K562 (cell line): ENCODE data around the gene TTC23L. TPM values are rescaled to one million over a fixed set of nuclear protein-coding genes. Genes with fewer than 3 reads are reported as not detected.
A peak's percentile ranks its signal among the peaks of the same experiment; 100 is the strongest.

ENCODE experiments used
- ARID2 ChIP-seq: fragments of 450-650 bp; IDR thresholded peaks from 2 replicates; pipeline ENCODE4 v1.6.1; 2017; ENCODE audit warnings: antibody characterized with exemption, mild to moderate bottlenecking
- ASH1L ChIP-seq: fragments of 450-650 bp; IDR thresholded peaks from 2 replicates; pipeline ENCODE4 v1.6.1; 2018; ENCODE audit warnings: borderline replicate concordance, mild to moderate bottlenecking, low read depth; ENCODE audit not compliant: partially characterized antibody
- EHMT2 ChIP-seq: fragments of 450-650 bp; IDR thresholded peaks from 2 replicates; pipeline ENCODE4 v1.6.1; 2018; ENCODE audit warnings: antibody characterized with exemption
- FOSL1 ChIP-seq: fragments of 200-800 bp; sonication (Bioruptor generic); conservative IDR thresholded peaks from 2 replicates; pipeline ENCODE4 v1.6.1; 2016; ENCODE audit warnings: missing genetic modification characterization, missing compliant biosample characterization
- FOXA3 ChIP-seq, 2 experiments: fragments of 450-650 bp in 1 of 2; sonication (generic) in 1 of 2; formaldehyde crosslinking; IDR thresholded peaks in 1 of 2; conservative IDR thresholded peaks in 1 of 2; 2 replicates each; pipeline versions ENCODE4 v1.4.0 to v1.8.0; 2020 to 2022; ENCODE audit warnings: mild to moderate bottlenecking in 2 of 2, missing genetic modification reagents in 1 of 2
- HLTF ChIP-seq: fragments of 450-650 bp; IDR thresholded peaks from 2 replicates; pipeline ENCODE4 v1.6.1; 2016
- RAD21 ChIP-seq, 2 experiments: fragments of 250-450 bp in 1 of 2; fragments of 450-650 bp in 1 of 2; sonication (Bioruptor Pico) in 1 of 2; formaldehyde crosslinking in 1 of 2; IDR thresholded peaks in 1 of 2; conservative IDR thresholded peaks in 1 of 2; 2 replicates each; pipeline versions ENCODE4 v1.4.0 to v1.8.0; 2020 to 2022; ENCODE audit warnings: mild to moderate bottlenecking in 2 of 2, moderate library complexity in 1 of 2
- RBM39 ChIP-seq: fragments of 200-400 bp; formaldehyde crosslinking; optimal IDR thresholded peaks from 2 replicates; pipeline ENCODE3; 2018; ENCODE audit warnings: low read depth, low read length
- SMARCA4 ChIP-seq: fragments of 450-650 bp; IDR thresholded peaks from 2 replicates; pipeline ENCODE4 v1.6.1; 2016
- TAF7 ChIP-seq: fragments of 450-650 bp; IDR thresholded peaks from 2 replicates; pipeline ENCODE4 v1.6.1; 2016; ENCODE audit warnings: missing genetic modification characterization, missing compliant biosample characterization
- polyA plus RNA-seq, 8 experiments: library from polyadenylated mRNA; depleted of rRNA in 4 of 8; stranded (reverse) in 5 of 8; unstranded in 3 of 8; fragments of >200 nt; fragmentation: Nextera tagmentation in 2 of 8; fragmentation: Illumina TruSeq in 1 of 8; extraction: Ambion mirVana in 2 of 8; extraction: Trizol in 1 of 8; gene quantifications; 2 replicates each; pipeline versions ENCODE4 v1.2.1 to v1.2.3, GENCODE V29; 2011 to 2014; ENCODE audit warnings: inconsistent platforms in 1 of 8, missing spikeins in 1 of 8
- total RNA-seq, 7 experiments: library from RNA; depleted of rRNA in 6 of 7; stranded (reverse); fragments of >200 nt in 6 of 7; fragmentation: Illumina TruSeq in 2 of 7; extraction: Trizol in 2 of 7; gene quantifications; 2 replicates each; pipeline versions ENCODE4 v1.2.1 to v1.2.3, GENCODE V29; 2011 to 2021; ENCODE audit warnings: low replicate concordance in 1 of 7
- TF ChIP-seq, protein P1 (sequence below): fragments of 250-450 bp; sonication (Bioruptor Pico); IDR thresholded peaks from 2 replicates; pipeline ENCODE4 v1.4.0; 2020
- TF ChIP-seq, protein P2 (sequence below): IDR thresholded peaks from 2 replicates; pipeline ENCODE4 v1.6.1; 2016; ENCODE audit warnings: missing genetic modification characterization, missing compliant biosample characterization
- TF ChIP-seq, protein P3 (sequence below): fragments of 250-450 bp; sonication (Bioruptor Pico); IDR thresholded peaks from 2 replicates; pipeline ENCODE4 v1.8.0; 2021; ENCODE audit warnings: moderate library complexity, mild to moderate bottlenecking, inconsistent platforms
- TF ChIP-seq, protein P4 (sequence below): fragments of 450-650 bp; IDR thresholded peaks from 2 replicates; pipeline ENCODE4 v1.7.1; 2018; ENCODE audit warnings: mild to moderate bottlenecking, low read depth; ENCODE audit not compliant: partially characterized antibody

The TTC23L gene
- total and polyA plus RNA-seq, 9 of the 15 experiments (the other 6 are each of a cell fraction or from before 2014, with no cell fraction given) = 0.03 to 0.32 (median 0.14) TPM; not detected in 2

DNA sequence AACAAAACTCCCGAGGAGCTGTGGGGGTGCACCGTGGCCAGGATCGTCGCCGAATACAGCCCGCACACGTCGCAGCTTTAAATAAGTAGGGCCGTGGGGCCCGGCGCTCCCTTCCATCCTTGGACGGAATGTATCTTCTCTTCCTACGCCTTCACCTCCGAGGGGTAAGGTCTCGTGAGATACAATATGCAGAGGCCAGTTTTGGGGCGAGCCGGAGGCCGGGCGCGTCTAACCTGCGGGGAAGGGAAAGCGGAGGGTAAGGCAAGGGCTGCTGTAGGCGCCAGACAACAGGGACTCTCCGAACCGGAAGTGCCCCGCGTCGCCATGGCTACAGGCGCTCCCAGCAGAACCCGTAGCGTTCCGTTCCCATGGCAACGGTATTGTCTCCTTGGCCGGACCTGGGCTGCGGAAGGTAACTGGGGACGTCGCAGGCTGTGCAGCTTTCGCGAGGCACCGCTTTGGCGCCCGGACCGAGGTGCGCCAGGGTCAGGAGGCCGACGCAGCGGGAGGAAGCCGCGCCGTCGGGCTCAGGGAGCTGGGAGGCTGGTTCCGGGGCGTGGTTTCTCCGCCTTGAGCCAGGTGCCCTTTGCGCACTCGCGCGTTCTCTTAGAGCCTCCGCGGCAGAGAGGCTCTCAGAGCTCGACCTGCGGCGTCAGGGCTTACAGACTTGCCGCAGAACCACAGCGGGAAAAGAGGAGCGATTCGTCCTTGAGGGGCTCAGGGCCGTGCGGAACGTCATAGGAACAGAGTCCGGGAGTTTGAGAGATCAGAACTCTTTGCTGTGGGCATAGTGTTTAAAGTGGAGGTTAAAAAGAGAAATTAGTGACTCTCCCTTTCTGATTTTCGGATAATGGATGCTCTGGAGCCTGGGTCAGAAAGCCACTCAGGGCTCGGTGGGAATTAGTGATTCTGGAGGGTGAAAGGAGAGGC lies at the start of gene TTC23L (continued):
- TF ChIP-seq, protein P1, sequence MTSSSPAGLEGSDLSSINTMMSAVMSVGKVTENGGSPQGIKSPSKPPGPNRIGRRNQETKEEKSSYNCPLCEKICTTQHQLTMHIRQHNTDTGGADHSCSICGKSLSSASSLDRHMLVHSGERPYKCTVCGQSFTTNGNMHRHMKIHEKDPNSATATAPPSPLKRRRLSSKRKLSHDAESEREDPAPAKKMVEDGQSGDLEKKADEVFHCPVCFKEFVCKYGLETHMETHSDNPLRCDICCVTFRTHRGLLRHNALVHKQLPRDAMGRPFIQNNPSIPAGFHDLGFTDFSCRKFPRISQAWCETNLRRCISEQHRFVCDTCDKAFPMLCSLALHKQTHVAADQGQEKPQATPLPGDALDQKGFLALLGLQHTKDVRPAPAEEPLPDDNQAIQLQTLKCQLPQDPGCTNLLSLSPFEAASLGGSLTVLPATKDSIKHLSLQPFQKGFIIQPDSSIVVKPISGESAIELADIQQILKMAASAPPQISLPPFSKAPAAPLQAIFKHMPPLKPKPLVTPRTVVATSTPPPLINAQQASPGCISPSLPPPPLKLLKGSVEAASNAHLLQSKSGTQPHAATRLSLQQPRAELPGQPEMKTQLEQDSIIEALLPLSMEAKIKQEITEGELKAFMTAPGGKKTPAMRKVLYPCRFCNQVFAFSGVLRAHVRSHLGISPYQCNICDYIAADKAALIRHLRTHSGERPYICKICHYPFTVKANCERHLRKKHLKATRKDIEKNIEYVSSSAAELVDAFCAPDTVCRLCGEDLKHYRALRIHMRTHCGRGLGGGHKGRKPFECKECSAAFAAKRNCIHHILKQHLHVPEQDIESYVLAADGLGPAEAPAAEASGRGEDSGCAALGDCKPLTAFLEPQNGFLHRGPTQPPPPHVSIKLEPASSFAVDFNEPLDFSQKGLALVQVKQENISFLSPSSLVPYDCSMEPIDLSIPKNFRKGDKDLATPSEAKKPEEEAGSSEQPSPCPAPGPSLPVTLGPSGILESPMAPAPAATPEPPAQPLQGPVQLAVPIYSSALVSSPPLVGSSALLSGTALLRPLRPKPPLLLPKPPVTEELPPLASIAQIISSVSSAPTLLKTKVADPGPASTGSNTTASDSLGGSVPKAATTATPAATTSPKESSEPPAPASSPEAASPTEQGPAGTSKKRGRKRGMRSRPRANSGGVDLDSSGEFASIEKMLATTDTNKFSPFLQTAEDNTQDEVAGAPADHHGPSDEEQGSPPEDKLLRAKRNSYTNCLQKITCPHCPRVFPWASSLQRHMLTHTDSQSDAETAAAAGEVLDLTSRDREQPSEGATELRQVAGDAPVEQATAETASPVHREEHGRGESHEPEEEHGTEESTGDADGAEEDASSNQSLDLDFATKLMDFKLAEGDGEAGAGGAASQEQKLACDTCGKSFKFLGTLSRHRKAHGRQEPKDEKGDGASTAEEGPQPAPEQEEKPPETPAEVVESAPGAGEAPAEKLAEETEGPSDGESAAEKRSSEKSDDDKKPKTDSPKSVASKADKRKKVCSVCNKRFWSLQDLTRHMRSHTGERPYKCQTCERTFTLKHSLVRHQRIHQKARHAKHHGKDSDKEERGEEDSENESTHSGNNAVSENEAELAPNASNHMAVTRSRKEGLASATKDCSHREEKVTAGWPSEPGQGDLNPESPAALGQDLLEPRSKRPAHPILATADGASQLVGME (CRISPR knock-in tag) = 0 out of 2 replicates have a peak, but pooled peaks have one; percentile 20
- TF ChIP-seq FOXA3 (CRISPR knock-in tag; conservative IDR thresholded peaks at IDR 0.05 in 1 of 2, IDR thresholded peaks at IDR 0.05 in 1 of 2) (no peak), ARID2 (no peak), HLTF (no peak), EHMT2 (0 out of 2 replicates have a peak, but pooled peaks have one; percentile 24), FOSL1 (no peak), SMARCA4 (no peak), ASH1L (no peak), TAF7 (tag) (peak; percentile 47; the same call in 1 of the 2 replicates), RAD21 (CRISPR knock-in tag; conservative IDR thresholded peaks at IDR 0.05 in 1 of 2, IDR thresholded peaks at IDR 0.05 in 1 of 2) (peak in 1 of 2 experiments; percentile 26; a peak in 2 of 4 replicates), RBM39 (no peak)
- TF ChIP-seq, protein P2, sequence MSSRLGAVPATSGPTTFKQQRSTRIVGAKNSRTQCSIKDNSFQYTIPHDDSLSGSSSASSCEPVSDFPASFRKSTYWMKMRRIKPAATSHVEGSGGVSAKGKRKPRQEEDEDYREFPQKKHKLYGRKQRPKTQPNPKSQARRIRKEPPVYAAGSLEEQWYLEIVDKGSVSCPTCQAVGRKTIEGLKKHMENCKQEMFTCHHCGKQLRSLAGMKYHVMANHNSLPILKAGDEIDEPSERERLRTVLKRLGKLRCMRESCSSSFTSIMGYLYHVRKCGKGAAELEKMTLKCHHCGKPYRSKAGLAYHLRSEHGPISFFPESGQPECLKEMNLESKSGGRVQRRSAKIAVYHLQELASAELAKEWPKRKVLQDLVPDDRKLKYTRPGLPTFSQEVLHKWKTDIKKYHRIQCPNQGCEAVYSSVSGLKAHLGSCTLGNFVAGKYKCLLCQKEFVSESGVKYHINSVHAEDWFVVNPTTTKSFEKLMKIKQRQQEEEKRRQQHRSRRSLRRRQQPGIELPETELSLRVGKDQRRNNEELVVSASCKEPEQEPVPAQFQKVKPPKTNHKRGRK = no peak
- TF ChIP-seq, protein P3, sequence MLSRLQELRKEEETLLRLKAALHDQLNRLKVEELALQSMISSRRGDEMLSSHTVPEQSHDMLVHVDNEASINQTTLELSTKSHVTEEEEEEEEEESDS (CRISPR knock-in tag) = no peak
- TF ChIP-seq, protein P4, sequence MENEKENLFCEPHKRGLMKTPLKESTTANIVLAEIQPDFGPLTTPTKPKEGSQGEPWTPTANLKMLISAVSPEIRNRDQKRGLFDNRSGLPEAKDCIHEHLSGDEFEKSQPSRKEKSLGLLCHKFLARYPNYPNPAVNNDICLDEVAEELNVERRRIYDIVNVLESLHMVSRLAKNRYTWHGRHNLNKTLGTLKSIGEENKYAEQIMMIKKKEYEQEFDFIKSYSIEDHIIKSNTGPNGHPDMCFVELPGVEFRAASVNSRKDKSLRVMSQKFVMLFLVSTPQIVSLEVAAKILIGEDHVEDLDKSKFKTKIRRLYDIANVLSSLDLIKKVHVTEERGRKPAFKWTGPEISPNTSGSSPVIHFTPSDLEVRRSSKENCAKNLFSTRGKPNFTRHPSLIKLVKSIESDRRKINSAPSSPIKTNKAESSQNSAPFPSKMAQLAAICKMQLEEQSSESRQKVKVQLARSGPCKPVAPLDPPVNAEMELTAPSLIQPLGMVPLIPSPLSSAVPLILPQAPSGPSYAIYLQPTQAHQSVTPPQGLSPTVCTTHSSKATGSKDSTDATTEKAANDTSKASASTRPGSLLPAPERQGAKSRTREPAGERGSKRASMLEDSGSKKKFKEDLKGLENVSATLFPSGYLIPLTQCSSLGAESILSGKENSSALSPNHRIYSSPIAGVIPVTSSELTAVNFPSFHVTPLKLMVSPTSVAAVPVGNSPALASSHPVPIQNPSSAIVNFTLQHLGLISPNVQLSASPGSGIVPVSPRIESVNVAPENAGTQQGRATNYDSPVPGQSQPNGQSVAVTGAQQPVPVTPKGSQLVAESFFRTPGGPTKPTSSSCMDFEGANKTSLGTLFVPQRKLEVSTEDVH = peak; percentile 32
